GM19025 (cell line): ENCODE results near the gene ARHGAP24.
"Not testable (repeated sequence)": the region's sequence is repeated elsewhere in the genome, so short reads cannot be mapped to it uniquely, and the experiment has no call there.

Source experiments
- ATAC-seq: cut with Tn5 transposase; IDR thresholded peaks from one replicate; pipeline ENCODE4 v1.9.1; 2021; ENCODE audit warnings: mild to moderate bottlenecking, low read depth, moderate library complexity; ENCODE audit not compliant: unreplicated experiment

Gene ARHGAP24

DNA sequence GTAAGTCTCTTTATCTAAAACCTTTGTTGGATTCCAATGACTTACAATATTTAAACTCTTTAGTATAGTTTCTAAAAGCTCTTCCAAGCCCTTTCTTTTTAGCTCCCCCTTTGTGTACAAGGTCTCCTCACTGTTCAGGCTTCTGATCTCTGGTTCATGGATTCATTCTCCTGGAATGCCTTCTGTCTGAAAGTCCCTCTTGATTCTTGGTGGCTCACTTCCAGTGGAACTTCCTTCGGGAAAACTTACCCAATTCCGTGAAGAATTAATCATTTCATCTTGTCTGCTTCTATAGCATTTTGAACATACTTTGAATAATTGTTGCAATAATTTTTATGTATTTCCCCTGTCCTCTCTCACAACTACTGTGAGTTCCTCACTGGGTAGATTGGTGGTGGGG, 3.6 kb downstream of the ARHGAP24 start:
- ATAC-seq = no peak

DNA sequence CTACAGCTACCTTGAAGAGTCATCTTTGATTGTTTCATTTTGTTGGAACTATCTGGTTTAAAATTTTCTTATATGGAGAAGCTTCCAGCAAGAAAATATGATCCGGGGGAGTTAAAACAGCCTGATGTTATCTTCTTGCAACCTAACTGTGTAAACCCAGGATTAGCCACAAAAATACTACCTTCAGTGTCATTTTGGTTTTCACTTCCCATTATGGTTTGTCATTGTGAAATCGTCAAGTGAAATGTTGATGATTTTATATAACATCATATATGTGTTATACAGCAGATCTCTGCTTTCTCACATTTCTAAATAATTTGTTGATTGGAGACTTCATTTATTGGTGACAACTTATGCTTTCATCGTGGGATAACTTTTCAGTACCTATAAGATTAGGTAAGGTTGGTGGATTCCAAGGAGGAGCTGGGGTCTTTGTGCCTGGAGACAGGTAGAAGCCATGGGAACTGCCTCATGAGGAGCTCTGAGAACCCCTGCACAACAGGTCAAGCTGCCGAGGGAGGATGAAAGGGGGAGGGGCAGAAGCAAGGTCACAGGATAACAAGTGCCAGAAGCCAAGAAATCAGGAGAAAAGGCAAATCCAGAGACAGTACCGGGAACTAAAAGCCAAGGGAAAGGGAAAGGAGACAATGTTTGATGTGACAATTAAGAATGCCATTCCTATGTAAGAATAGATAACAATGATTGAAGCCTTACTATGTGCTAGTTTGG, 7.2 kb downstream of the ARHGAP24 start:
- ATAC-seq = no peak

DNA sequence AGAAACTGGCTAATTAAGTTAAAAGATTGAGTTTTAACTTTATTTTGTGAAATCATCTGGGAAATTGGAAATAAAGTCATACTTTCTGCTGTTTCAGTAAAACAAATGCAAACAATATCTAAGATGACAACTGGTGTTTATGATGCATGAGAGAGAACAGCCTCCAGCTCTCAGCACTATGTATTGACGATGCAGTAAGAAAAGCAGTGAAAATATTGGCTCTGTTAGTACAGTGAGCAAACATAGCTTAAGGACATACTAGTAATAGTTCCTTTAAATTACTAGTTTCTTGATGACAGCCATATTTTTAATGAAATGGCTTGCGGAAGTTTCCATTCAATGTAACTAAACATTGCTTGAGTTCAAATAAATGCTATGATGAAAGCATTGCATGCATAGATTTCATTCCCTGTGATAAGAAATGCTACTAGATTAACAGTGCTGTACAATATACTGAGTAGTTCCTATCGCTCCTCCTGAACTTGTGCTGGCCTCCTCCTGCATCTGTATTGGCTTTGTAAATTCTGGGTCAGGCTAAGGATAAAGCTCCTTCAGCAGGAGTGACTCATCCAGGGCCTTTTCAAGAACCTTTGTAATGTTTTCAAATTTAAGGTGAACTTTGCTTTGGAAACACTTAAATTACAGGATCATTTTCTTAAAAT, 11.6 kb downstream of the ARHGAP24 start:
- ATAC-seq = no peak

DNA sequence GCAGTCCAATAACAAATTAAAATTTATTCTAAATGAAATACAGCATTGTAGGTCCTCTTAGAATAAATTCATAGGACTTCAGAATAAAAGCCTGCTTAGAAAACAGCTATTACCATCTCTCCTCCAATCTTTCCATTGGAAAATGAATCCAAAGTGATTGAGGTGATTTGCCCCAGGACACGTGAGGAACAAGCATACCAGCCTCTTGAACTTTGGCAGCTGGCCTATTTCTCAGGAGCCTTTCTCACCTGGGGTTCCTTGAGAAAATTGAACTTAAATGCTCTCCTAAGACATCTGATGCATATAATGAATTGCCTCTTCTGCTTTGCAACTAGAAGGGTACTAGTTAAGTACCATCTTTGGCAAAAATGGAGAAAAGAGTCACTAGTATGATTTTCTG, 13.5 kb downstream of the ARHGAP24 start:
- no peak for ATAC-seq

DNA sequence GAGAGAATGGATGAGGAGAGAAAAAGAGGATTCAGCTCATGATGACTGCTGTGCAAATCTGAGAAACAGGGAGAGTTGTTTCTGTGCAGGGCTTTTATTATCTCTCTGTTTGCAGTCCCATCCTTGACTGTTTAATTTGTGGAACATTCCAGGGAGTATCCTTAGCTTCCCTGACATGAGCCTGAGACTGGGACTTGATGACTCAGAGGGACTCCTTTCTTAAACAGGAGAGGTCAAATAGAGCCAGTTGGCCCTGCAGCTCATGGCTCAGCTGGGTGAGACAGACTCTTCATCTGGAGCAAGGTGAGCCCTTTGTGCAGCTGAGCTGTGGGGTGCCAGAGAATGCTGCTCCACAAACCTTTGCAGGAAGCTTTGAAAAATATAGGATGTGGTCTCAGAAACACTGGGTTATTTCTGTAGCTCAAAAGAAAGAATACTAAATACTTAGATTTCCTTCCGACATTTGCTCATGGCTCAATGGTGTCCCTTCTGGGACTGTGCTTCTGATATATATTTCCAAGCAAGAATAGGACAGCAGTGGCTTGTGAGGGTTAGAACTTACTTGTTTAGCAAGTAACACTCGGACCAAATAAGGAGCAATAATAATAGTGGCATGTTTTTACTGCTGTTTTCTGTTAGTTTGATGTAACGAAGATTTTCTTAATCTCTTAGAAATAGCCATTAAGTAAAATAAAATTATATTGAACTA, 14.5 kb downstream of the ARHGAP24 start:
- ATAC-seq = no peak

DNA sequence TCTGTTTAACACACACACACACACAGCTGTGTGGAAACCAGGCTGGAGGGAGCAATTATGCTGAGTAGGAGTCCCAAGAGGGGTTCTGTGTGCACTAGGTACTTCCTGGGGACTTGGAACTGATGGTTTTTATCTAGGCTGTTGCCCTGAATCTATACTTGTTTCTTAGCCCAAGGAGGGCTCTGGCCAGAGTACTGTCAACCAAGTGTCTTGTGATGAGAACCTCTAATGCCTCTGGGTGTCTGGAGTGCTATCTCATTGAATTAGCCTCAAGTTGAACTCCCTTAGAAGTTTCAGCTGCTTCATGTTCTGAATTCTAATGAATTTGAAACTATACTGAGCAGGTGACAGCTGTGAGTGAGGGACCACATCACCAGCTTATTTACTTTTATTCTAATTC, 16.6 kb downstream of the ARHGAP24 start:
- peak; percentile 65 for ATAC-seq

DNA sequence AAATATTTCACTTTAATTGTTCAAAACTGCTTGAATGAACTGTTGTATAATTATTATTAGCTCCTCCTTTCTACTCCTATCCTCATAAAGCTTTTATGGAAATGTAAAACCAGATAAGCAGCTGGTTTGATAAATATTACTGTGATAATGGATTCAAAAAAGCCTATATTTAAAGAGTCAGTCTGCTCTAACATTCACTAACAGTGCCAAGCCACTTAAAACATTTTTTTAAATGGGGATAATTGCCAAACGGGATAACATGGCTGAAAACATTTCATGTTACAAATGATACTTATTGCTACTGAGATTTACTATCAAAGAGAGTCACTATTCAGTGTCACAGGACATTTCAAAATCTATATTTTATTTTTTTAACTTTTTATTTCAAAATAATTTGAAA, 17.4 kb downstream of the ARHGAP24 start:
- no peak for ATAC-seq

DNA sequence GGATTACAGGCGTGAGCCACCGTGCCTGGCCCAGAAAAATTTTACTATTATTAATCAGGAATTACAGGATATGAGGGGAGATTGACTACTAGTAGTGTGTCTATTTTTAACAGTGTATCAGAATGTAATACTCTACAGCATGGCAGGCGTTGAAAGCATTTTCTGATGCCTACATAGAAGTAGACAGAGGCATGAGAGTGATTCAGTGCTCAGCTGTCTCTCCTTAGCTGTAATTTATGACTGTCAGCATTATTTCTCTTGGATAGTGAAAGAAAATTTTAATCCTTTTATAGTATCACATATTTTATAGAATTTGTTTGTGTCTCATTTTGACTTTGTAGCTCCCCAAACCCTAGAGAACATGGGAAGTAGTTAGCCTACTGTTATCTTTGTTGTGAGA, 20.7 kb downstream of the ARHGAP24 start:
- no peak for ATAC-seq

DNA sequence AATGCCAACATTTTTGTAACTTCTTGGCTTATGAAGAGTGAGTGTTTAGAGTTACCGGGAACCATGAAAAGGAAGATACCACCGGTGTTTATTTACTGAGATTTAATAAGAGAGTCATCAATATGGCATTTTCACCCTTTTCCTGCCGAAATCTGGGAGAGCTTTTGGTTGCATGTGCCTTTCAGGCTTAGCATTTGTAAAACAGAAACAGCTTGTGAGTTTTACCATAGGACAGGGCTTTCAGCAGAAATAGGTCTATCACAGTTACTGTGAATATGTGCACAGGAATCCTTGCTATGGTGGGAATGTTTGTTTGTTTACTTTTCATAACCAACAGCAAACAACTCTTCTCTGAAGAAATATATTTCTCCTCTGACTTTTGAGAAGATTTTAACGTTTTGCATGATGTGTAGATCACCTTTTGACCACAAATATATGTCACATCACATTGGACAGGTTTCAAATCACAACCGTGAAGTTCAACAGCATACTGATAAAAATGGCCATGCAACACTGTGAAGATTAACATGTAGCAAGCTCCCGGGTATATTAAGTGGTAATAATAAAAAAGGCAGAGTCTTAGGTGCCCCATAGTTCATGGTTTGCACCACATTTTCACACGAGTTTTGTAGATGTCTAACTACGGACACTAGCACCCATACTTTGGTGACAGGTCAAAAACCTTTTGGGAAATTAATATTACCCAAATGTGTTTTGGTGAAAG, 21.3 kb downstream of the ARHGAP24 start:
- no peak for ATAC-seq

DNA sequence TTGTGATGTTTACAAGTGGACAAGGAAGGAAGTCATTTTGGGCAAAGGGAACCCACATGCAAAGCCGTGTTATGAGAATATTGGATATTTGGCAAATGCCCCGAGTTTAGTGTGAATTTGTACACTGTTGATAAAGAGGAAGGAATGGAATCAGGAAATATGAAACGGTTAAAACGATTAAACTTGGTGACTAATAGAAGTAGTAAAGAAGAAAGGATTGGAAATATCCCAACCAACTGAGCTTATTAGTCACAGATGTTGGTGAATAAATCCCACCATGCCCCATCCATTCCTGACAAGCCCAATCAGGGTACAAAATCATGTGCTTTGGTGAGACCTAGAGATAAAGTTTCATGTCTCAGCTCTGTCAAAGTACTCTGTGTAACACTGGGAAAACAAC, 22.0 kb downstream of the ARHGAP24 start:
- ATAC-seq = no peak

DNA sequence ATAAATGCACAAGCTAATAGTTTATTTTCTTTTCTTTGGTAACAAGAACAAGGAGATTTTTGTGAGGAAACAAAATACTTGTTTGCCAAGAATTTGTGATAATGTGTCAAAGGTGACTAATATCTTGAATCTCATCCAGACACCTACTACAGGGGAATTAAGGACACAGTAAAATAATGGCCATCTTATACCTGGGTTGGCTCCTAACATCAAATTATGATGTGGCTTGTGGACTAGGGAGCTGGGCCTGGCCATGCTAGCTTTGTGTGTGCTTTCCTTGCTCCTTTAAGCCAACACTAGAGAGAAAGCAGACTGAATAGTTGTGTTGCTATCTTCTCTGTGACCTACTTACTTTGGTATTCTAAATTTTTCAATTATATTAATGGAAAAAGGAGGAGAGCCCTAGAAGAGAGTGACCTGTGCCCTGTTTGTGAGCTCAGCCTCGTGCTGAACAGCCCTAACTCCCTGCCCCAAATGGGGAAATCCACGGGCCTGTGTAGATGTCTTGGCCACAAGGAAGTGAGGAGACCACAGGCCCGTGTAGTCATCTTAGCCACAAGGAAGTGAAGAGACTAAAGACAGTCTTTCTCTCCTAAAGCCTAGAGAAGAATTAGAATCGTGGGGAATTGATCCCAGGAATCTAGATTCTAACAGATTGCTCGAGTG, 23.3 kb downstream of the ARHGAP24 start:
- peak; percentile 99 for ATAC-seq

DNA sequence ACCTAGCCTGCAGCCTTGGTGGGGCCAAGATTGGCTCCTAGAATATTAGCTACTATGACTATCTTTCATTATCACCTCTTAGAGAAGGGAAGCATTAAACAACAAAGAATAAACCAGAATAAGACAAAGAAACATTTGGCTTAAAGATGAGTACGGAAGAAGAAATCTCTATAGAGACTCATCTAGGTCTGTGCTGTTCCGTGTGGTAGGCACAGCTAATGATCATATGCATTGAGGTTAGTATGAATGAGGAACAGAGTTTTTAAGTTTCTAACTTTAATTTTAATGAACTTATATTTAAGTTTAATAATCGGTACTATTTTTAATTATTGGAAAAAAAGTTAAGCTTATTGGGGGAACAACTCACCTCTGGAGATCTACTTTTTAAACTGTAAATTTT, 24.6 kb downstream of the ARHGAP24 start:
- no peak for ATAC-seq

DNA sequence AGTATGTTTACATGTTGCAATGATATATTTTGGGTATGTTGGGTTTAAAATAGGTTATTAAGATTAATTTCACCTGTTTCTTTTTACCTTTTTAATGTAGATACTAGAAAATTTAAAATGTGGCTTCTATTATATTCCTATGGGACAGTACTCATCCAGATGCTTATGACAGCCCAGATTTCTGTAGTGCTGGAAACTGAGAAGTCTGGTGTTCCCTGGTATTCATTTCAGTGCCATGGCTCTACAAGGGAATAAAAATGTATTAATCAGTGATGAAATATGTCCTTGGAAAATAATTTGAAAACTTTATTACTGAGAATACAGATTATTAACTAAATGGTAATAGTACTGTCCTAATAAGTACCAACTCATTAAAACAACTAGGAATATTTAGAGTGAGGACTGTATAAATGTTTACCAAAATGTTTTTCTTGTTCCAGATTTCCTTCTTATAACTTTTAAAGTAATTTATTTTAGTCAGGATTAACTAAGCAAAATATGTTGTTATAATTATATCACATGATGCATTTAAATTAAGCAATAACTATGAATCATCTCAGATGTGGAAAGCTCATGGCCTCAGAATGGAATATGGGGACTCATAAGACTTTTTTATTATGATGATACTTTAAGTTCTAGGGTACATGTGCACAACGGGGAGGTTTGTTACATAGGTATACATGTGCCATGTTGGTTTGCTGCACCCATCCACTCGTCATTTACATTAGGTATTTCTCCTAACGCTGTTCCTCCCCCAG, 25.3 kb downstream of the ARHGAP24 start:
- no peak for ATAC-seq

DNA sequence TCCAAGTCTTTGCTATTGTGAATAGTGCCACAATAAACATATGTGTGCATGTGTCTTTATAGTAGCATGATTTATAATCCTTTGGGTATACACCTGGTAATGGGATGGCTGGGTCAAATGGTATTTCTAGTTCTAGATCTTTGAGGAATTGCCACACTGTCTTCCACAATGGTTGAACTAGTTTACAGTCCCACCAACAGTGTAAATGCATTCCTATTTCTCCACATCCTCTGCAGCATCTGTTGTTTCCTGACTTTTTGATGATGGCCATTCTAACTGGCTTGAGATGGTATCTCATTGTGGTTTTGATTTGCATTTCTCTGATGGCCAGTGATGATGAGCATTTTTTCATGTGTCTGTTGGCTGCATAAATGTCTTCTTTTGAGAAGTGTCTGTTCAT, 26.2 kb downstream of the ARHGAP24 start:
- ATAC-seq = not testable (repeated sequence)

DNA sequence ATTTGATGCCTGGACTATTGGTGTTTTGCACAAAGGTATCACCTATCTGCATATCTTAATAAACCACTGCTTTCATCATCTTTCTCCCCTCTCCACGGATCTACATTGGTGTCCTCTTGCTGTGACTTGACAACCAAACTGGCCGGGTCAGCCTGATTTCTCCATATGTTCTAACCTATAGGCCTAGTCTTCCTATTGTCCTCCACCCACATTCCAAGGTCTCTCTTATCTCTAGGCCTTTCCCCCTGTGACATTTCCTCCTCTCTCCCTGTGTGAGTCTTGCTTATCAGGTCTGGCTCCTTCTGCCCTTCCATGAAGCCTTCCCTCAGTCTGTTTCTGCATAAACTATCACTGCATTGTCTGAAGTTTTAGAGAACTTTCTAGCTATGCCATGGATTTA, 33.7 kb downstream of the ARHGAP24 start:
- no peak for ATAC-seq

DNA sequence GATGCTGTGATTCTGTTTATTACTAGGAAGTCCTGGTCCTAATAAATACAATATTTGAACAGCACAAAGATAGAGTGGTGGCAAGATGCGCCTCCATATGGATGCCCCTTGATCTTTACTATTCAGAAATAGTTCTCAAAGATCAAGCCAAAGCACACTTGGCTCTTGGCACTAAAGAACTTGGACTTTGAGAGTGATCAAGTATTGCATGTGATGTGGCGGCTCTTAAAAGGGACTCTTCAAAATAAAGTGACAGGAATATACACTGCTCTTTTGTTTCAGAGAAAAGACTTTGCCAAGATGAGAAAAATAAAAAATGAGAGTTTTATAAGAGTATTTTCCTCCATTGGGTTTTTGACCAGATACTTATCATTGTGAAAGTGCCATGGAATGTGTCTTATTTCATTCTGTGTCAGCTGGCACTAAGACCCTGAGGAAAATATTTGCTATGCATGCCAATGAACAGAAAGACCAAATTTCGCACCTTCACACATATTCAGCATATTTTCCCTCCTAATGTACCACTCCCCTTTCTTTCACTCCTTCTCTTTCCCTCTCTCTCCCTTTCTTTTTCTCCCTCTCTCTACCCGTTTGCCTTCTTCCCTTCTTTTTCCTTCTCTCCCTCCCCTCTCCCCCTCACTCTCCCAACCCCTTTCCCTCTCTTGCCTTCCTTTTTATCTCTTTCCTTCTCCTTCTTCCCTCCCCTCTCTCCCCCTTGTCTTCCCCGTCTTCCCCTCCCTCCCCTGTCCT, 35.1 kb downstream of the ARHGAP24 start:
- ATAC-seq = no peak

DNA sequence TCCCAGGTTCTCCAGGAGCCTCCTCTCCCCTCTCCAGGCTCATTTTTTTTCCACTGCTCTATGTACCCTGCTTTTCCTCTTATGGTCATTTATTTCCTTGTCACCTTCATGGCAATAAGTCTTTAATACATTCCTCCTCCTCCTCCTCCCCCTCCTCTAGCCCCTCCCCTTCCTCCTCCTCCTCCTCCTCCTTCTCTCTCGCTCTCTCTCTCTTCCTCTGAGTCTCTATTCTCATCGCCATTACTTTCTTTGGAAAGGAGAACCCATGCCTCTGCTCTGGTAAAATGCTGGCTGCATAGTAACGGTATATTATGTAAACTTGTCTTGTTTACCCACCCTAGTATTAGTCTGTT, 35.7 kb downstream of the ARHGAP24 start:
- ATAC-seq = no peak

DNA sequence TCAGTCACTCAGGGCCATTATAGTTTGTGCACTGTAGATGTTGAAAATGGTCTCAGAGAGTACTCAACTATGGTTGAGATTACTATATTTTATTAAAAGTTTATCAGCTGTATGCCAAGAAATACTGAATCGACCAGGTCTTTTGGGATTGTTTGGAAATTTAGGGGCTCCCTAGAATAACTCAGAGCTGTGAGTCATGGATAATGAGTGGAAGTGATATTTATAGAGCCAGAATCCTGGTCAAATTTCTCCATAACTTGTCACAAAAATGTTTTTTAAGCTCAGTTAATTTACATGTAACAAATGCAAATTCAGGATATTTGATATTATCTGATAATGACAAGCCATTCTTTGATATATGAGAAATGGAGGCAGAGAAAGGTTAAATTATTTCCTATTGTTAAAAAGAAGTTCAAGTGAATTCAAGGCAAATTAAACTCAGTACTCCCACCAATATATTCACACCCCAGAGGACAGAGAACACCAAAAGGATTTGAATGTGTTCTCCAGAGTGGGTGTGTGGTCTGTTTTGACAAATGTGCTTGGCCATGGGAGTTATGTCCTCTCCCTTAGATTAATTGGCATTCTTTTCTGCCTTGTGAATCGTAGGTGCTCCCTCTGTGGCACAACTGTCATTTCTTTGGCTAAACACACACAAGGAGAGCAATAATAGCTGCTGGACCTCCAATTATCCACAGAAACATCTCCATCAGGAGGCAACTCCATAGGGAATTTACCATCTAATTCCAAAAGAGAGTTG, 37.7 kb downstream of the ARHGAP24 start:
- ATAC-seq = no peak

DNA sequence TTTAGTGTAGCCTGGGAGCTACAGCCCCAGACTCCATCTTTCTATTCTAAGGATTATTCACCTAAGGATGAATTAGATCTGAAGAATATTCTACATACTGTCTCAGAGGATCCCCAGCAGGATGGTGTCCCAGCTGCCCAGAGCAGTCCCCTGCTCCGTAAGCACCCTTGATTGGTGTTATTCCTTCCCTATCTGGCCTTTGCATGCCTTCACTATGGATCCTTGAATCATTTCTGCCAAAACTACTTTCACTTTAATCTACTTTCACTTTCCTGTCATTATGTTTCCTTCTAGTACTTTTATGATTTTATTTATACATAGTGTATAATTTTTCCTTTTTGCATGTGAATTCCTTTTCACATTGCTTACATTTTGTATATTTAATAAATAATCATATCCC, 39.2 kb downstream of the ARHGAP24 start:
- ATAC-seq = no peak
